GM18519 (cell line): ENCODE results near the gene MRPL49.
"Not testable (repeated sequence)": the region's sequence is repeated elsewhere in the genome, so short reads cannot be mapped to it uniquely, and the experiment has no call there.

Experiments used
- ATAC-seq: cut with Tn5 transposase; IDR thresholded peaks from one replicate; pipeline ENCODE4 v1.9.1; 2021; ENCODE audit warnings: mild to moderate bottlenecking, moderate library complexity; ENCODE audit not compliant: unreplicated experiment, low FRiP score

Gene MRPL49

GRCh38 chr11:65160643-65161042 is 38.5 kb downstream of the MRPL49 start:
- no peak for ATAC-seq

- ATAC-seq, result no peak
Measured at GRCh38 chr11:65163684-65164083, 41.6 kb downstream of the MRPL49 start.

GRCh38 chr11:65165410-65166317 is 43.5 kb downstream of the MRPL49 start:
- no peak for ATAC-seq

- no peak for ATAC-seq
Measured at GRCh38 chr11:65166893-65167292, 44.8 kb downstream of the MRPL49 start.

- no peak for ATAC-seq
Measured at GRCh38 chr11:65167656-65168055, 45.5 kb downstream of the MRPL49 start.

- ATAC-seq, result no peak
Measured at GRCh38 chr11:65169164-65169641, 47.1 kb downstream of the MRPL49 start.

- no peak for ATAC-seq
Measured at GRCh38 chr11:65170058-65170534, 48.0 kb downstream of the MRPL49 start, which contains the start of gene SPDYC. Gene SPDYC, plus strand, starts transcription at chr11:65170233. Its CDS starts 1,125 bp downstream, at chr11:65171358.

GRCh38 chr11:65172600-65172999 is 50.5 kb downstream of the MRPL49 start:
- ATAC-seq, result no peak

GRCh38 chr11:65174571-65175010 is 52.5 kb downstream of the MRPL49 start:
- ATAC-seq, result not testable (repeated sequence)
